ENCODE data around the gene PSG11.

- TF ChIP-seq BACH2 (CRISPR knock-in tag; IDR thresholded peaks at IDR 0.05; ENCODE audit: borderline replicate concordance) (no peak), ARNTL (CRISPR knock-in tag; IDR thresholded peaks at IDR 0.05; ENCODE audit: borderline replicate concordance, low read depth) (no peak), ISL1 (CRISPR knock-in tag; IDR thresholded peaks at IDR 0.05) (no peak), ZFP3 (CRISPR knock-in tag; IDR thresholded peaks at IDR 0.05) (no peak), RARB (CRISPR knock-in tag; IDR thresholded peaks at IDR 0.05) (no peak), GLIS3 (CRISPR knock-in tag; IDR thresholded peaks at IDR 0.05) (no peak), ZFP30 (CRISPR knock-in tag; IDR thresholded peaks at IDR 0.05) (no peak), ZNF70 (CRISPR knock-in tag; IDR thresholded peaks at IDR 0.05) (no peak)
- TF ChIP-seq, protein P1, sequence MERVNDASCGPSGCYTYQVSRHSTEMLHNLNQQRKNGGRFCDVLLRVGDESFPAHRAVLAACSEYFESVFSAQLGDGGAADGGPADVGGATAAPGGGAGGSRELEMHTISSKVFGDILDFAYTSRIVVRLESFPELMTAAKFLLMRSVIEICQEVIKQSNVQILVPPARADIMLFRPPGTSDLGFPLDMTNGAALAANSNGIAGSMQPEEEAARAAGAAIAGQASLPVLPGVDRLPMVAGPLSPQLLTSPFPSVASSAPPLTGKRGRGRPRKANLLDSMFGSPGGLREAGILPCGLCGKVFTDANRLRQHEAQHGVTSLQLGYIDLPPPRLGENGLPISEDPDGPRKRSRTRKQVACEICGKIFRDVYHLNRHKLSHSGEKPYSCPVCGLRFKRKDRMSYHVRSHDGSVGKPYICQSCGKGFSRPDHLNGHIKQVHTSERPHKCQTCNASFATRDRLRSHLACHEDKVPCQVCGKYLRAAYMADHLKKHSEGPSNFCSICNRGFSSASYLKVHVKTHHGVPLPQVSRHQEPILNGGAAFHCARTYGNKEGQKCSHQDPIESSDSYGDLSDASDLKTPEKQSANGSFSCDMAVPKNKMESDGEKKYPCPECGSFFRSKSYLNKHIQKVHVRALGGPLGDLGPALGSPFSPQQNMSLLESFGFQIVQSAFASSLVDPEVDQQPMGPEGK (CRISPR knock-in tag; IDR thresholded peaks at IDR 0.05; ENCODE audit: borderline replicate concordance): no peak
Observed at GRCh38 chr19:42985588-42985987, 40.7 kb downstream of the PSG11 start.
